Loucy (cell line): ENCODE measurements around the gene FIBIN.

ENCODE experiments used
- CTCF ChIP-seq: fragments of 200-600 bp; sonication (generic); conservative IDR thresholded peaks from 2 replicates; pipeline ENCODE4 v1.5.1; 2014; ENCODE audit warnings: mild to moderate bottlenecking, antibody characterized with exemption, low read length
- EZH2phosphoT487 ChIP-seq: fragments of 200-600 bp; IDR thresholded peaks from 2 replicates; pipeline ENCODE4 v1.6.1; 2018; ENCODE audit warnings: antibody characterized with exemption, mild to moderate bottlenecking, moderate library complexity, borderline replicate concordance

GRCh38 chr11:27025957-27026733 lies 32.2 kb downstream of the FIBIN start:
- no peak for TF ChIP-seq CTCF
- TF ChIP-seq EZH2phosphoT487, result no peak
